Effector CD4-positive, alpha-beta T cell (primary cell): ENCODE data around the gene SZT2.

Experiments
- DNase-seq: peaks from one replicate; pipeline ENCODE4 v3.0.0-alpha.2; 2020
- total RNA-seq: gene quantifications from one replicate; lab custom pipeline; 2026; lab: John Stamatoyannopoulos, UW

The SZT2 gene
- total RNA-seq, result 190 reads per million, percentile 92 among the genes with 10 or more reads in this experiment

DNA sequence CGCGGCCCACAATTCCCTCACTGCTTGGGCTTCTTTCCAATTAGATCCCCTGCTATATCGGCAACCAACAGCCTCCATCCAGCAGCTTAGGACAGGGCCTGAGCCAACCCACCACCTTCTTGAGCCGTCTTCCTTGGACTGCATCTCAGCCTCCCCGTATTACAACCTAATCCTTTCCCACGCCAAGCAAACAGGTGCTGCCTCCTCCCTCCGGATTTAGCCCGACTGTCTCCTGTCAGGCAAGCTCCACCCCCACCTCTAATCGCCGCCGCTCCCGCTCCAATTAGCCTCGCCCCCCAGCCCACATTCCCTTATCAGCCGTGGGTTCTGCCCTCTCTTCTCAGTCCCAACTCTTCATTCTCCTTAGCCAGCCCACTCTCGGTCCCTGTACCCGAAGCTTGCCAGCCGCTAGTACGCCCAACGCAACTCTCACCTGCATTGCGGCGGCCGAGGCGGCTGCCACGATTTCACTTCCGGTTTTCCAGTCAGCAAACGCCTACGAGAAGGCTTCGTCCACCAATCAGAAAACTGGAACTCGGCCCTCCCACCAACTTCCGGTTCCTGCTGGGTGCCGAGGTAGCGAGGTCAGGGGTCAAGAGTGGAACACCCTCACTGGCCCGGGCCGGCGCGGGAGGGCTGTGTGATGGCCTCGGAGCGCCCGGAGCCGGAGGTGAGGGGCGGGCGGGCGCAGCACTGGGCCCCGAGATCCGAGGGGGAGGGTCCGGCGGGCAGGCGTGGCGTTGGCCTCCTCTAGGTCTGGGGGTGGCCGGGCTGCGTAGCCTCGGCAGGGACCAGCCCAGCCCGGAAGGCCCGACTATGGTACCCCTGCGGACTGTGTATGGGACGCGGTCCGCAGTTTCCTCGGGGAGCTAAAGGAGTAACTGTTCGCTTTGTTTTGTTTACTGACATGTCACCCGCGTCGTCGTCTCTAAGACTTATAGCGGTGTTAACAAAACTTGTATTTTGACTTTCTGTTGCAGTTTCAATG lies at the start of gene SZT2, which contains the start of gene MED8:
Gene SZT2 (plus strand): TSS at position 574 of the 988 bp plus-strand sequence. CDS start 70 bp downstream, at position 644.
Gene MED8 (minus strand): TSS at position 475 of the 988 bp plus-strand sequence. CDS start 36 bp downstream, at position 439.
- peak; percentile 90 for DNase-seq

DNA sequence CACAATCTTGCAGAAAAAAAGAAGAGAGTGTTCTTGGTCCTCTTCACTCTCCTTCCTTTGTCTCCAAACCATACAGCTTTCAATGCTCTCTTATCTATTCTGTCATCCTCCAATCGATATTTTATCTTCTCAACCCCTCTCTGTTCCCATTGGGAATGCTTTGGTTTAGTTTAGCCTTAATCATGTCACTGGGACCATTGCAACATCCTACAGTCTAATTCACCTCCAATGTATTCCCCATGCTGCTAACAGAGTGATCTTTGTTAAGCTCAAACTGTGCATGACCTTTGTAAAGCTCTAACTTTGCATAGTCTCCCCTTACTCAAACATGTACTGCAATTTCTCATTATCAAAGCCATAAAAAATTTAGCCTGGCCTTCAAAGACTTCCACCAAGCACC lies 49.1 kb upstream of the SZT2 start:
- no peak for DNase-seq

DNA sequence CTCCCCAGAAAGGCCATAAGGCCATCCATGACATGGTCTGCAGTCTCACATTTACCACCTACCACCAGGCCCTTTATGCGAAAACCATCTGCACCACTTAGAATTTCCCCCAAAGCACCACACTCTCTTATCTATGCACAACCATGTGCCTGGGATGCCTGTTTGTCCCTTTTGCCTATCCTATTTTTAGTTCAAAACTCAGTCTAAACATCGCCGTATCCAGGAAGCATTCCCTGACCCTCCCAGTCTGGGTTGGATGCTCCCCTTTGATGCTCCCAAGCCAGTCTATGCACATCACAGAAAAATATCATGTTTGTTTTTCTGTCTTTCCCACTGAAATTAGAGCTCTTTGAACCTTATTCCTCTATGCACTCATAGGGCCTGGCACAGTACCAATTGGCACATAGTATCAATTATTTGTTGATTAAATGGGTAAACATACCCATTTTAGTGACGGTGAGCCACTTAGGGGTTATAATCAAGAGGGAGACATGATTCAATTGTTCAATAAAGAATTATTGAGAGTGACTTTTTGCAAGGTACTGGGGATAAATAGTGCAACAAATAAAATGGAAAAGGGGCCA lies 45.3 kb upstream of the SZT2 start:
- no peak for DNase-seq

DNA sequence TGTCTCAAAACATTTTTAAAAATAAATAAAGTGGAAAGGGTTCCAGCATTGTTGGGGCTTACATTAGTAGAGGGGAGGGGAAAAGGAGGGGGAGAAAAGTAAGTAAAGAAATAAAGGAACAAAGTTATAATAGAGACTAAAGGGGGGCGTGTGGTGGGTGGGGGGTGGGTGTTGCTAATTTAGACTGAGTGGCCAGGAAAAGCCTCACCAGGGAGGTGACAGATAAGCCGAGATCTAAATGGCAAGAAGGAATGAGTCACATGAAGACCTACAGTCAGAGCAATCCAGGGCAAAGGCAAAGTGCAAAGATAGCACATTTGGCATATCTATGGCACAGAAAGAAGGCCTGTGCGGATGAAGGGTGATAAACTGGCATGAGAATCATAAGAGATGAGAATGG lies 44.6 kb upstream of the SZT2 start:
- no peak for DNase-seq

DNA sequence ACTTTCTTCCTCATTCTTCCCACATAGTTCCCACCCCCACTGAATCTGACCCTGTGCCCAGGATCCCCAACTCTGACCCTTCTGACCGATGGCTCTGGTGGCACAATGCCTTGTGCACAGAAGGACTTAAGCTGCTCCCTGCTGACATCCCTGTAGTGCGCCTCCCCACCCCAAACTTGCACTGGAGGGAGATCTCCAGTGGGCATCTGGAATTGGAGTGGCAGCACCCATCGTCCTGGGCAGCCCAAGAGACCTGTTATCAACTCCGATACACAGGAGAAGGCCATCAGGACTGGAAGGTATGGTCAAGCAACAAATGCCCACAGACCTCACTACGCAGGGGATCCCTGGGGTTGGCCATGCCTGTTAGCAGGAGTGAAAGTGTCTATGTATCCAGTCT lies 43.1 kb upstream of the SZT2 start:
- no peak for DNase-seq

DNA sequence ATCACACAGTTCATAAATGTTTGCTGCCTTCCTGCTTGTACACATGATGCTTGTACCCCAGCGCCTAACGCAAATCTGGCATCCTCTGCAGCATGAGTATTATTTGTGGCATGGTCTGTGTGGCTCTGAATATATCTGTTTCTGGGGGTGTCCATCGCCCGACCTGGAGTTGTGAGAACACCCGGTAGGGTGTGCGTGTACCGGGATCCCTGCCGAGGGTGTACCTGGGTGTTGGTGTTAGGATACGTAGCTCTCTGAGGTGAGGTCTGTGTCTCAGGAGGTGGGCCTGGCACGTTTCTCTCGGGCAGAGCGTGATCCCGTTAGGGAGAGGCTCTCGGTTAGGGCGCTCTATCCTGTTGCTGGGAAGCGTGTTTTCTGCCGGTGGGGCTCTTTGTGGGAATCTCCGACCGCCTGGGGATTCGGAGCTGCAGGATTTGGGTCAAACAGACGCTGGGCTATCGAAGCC lies 41.3 kb upstream of the SZT2 start:
- no peak for DNase-seq

DNA sequence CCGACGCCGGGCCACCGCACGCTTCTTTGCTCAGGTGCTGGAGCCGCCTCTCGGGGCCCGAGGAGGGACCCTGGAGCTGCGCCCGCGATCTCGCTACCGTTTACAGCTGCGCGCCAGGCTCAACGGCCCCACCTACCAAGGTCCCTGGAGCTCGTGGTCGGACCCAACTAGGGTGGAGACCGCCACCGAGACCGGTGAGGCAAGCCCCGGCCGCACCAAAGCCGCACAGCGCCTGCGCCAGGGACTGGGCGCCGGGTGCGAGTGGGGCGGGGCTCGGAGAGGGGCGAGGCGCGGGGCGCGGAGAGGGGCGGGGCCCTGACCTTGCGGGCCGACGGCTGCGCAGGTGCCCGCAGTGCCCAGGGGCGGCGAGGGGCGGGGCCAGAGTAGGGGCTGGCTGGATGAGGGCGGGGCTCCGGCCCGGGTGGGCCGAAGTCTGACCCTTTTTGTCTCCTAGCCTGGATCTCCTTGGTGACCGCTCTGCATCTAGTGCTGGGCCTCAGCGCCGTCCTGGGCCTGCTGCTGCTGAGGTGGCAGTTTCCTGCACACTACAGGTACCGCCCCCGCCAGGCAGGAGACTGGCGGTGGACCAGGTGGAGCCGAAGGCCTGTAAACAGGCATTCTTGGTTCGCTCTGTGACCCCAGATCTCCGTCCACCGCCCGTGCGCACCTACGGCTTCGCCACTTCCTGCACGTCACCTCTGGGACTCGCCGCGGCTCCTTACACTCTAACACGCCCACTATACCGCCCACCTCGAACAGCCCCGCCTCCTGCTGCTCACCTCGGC lies 40.7 kb upstream of the SZT2 start:
- peak; percentile 35 for DNase-seq

DNA sequence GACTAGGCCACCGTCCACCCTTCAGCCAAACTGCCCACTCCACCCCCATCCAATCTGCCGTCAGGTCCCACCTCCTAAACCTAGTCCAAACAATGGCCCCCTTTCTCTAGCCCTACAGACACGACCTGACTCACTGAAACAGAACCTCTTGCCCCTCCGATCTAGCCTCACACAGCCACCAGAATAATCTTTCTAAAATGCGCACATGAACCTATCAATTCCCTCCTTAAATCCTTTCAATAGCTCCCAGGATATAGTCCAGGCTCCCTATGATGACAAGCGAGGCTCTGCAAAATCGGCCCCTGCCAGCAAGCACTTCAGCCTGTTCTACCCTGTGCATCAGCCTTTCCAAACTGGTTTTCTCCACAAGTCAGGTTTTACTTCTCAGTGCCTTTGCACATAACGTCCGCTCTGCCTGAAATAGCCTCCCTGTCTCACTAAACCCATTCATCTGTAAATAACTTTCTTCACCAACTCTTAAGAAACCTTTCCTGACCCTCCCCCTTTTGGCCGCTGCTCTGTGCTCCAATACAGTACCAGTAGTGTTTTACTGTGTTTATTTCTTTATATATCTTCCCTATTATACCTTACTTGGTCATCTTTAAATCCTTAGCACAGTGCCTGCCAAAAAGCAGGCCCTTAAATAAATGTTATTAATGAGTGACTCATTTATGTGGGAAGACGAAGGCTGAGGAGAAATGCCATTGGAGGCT lies 39.9 kb upstream of the SZT2 start:
- no peak for DNase-seq

DNA sequence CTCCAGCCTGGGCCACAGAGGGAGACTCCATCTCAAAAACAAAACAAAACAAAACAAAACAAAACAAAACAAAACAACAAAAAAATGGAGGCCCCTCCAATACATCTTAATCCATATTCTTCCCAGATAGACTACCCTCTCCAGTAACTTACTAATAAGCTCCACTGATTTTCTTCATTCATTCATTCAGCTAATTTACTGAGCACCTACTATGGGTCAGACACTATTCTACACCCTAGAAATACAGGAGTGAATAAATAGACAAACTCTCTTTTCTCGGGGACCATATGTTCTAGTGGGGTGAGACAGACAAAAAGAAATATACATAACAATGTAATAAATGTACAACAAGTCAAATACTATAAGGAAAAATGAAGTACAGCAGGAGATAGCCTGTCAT lies 38.7 kb upstream of the SZT2 start:
- DNase-seq, result no peak

DNA sequence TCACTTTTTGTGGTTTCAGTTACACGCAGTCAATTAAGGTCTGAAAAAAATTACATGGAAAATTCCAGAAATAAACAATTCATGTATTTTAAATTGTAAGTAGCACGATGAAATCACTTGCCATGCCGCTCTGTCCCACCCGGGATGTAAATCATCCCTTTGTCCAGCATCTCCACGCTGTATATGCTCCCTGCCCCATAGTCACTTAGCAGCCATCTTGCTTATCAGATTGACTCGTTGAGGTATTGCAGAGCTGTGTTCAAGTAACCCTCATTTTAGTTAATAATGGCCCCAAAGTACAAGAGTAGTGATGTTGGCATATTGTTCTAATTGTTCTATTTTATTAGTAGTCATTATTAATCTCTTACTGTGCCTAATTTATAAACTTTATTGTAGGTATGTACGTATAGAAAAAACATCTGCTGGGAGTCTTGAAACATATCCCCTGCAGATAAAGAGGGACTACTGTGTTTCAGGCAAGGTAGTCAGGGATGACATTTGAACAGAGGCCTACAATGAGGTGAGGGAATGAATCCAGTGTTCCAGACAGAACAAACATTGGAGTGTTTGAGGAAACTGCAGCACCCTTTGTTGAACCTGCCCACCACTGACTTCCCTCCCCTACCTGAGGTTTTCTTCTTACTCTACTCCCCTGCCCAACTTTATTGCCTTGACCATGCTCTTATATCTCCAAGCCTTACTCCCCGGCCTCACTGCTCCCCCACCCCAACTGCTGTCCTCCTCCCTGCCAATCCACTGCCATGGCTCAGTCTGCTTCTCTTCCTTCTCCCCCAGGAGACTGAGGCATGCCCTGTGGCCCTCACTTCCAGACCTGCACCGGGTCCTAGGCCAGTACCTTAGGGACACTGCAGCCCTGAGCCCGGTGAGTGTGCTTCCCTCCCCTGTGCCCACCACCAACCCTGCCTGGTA lies 38.0 kb upstream of the SZT2 start:
- no peak for DNase-seq

DNA sequence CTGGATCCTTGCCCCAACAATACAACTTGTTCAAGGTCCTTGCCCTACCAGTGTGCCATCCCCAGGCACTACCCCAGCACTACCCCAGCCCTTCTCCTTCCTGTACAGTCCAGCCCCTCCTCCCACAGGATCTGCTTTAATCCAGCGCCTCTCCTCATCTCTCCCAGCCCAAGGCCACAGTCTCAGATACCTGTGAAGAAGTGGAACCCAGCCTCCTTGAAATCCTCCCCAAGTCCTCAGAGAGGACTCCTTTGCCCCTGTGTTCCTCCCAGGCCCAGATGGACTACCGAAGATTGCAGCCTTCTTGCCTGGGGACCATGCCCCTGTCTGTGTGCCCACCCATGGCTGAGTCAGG lies 37.4 kb upstream of the SZT2 start:
- DNase-seq, result no peak

DNA sequence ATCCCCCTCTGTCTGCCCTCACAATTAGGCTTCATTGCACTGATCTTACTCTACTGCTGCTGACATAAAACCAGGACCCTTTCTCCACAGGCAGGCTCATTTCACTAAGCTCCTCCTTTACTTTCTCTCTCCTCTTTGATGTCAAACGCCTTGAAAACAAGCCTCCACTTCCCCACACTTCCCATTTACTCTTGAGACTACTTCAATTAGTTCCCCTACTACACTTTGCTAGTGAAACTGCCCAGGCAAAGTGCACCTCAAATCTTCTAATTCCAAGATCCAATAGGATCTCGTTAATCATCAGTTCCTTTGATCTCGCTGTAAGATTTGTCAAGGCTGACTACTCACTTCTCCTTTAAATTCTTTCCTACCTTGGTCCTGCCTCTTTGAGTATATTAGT lies 36.8 kb upstream of the SZT2 start:
- DNase-seq, result no peak

DNA sequence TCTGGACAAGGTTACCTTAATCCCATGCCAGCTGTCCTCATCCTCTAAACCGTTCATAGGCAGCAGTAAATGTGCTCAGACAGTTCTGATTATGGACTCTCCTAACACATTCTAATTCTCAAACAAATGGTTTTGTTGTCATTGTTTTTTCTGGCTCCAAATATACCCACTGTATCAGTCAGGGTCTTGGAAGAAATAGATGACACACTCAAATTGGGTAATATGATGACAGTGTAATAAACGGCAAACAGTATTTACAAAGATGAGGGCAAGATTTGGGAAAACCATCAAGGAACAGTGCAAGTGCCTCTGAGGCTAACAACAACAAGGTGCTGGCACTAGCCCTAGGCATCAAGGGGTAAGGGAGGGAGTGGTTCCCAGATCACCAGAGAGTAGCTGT lies 35.2 kb upstream of the SZT2 start:
- DNase-seq, result no peak

DNA sequence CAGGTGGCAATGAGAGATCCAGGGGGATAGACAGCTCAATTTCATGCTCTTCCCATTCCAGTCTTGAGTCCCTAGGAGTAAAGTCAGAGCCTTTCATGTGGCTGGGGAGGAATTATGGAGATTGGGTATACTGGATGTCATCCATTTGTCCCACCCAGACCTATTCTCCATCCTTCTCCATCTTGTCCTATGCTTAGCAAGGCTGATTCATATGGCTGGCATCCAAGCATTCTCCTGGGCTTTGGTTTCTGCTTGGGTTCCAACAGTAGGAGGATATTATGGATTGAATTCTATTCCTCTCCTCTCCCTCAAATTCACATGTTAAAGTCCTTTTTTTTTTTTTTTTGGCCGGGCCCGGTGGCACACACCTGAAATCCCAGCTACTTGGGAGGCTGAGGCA lies 34.8 kb upstream of the SZT2 start:
- no peak for DNase-seq

DNA sequence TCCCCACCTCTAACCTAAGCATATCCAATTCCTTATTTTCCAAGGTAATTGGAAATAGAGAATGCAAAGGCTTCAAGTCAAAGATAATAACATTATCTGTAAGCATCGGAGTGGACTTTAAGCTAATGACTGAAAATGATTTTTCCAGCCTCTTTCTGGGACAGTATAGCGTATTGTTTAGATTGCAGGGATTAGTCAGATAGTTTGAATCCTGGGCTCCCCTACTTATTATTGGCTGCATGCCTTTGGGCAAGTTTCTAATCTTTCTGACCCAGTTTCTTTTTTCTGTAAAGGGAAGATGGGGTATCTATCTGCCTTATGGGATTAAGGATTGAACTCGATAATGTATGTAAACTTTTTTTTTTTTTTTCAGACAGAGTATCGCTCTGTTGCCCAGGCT lies 32.4 kb upstream of the SZT2 start:
- no peak for DNase-seq

DNA sequence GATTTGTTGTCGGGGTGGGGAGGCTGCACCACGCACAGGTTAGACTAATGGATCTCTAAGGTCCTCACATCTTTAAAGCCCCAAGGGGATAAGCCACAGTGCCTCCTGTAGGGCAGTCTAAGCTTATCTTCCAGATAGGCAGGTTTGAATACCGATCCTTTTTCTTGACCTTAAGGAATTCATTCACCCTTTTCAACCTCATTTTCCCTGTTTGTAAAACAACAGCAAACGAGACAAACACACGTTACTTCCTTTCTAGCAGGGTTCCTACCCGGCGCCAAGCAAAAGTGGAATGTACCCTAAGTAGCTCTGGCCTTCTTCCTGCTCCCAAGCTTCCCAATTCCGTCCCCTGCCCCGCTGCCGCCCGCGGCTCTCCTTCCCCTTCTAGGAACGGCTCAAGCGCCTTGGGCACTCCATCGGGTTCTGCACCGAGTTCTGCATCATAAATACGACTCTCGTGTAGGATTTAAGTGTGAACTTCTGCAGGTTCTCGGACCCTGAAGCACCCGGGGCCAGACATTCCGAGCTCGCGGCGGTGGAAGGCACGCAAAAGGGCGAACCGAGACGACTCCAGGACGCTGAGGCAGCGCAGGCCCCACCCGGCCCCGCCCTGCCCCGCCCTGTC lies 31.5 kb upstream of the SZT2 start:
- DNase-seq, result no peak

DNA sequence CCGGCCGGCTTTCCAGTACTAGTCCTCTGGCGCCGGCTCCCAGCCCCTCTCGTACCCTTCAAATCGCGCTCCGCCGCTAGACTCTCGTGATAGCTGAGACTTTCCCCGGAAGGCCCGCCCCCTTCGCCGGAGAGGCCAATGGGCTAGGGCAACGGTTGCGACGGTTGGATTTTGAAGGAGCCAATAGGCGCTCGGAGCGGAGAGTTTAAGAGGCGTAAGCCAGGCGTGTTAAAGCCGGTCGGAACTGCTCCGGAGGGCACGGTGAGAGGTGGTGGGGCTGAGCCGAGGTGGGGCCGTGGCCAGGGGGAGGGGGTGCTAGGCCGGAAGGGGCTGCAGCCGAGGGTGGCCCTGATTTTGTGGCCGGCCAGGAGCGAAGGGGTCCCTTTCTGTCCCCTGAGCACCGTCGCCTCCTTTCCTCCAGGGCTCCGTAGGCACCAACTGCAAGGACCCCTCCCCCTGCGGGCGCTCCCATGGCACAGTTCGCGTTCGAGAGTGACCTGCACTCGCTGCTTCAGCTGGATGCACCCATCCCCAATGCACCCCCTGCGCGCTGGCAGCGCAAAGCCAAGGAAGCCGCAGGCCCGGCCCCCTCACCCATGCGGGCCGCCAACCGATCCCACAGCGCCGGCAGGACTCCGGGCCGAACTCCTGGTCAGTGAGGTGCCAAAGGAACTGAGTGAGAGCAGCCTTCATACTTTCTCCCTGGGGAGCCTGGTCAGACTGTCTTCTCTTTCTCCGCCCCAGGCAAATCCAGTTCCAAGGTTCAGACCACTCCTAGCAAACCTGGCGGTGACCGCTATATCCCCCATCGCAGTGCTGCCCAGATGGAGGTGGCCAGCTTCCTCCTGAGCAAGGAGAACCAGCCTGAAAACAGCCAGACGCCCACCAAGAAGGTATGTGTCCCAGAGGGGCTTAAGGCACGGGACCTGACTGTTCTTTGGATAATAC lies 30.7 kb upstream of the SZT2 start, which contains the start of gene CDC20:
Gene CDC20 (plus strand): TSS at position 236 of the 948 bp plus-strand sequence. CDS start 235 bp downstream, at position 471.
- peak; percentile 98 for DNase-seq

DNA sequence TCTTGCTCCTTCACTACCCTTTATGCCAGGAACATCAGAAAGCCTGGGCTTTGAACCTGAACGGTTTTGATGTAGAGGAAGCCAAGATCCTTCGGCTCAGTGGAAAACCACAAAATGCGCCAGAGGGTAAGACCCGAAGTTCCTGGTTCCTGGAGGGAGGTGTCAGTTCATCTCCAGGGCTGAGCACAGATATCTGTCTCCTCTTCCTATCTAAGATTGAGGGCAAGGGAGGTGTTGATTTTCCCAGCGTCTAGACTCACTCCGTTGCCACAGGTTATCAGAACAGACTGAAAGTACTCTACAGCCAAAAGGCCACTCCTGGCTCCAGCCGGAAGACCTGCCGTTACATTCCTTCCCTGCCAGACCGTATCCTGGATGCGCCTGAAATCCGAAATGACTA lies 30.0 kb upstream of the SZT2 start:
- DNase-seq, result no peak

DNA sequence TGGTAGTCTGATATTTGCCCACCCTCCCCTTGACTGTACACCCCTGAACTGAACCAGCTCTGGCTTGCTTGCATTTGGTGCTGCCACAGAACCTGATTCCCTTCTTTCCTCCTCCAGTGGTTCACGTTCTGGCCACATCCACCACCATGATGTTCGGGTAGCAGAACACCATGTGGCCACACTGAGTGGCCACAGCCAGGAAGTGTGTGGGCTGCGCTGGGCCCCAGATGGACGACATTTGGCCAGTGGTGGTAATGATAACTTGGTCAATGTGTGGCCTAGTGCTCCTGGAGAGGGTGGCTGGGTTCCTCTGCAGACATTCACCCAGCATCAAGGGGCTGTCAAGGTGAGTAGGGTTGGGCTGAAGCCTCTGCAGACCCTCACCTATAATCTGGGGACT lies 29.1 kb upstream of the SZT2 start:
- no peak for DNase-seq
